Activated CD4-positive, alpha-beta memory T cell treated with anti-CD3 and anti-CD28 coated beads for 36 hours (primary cell): ENCODE measurements around the gene ASCC3. TPM values are rescaled to one million over a fixed set of nuclear protein-coding genes. Genes with fewer than 3 reads are reported as not detected.

Experiments used
- CTCF ChIA-PET: fragments of 350-600 bp; sonication (Branson Sonifier 250); formaldehyde crosslinking; loops from one replicate; lab custom pipeline; 2021; ENCODE audit warnings: antibody characterized with exemption, inconsistent platforms; lab: Charles Lee
- POLR2A ChIA-PET: fragments of 350-600 bp; sonication (Branson Sonifier 250); formaldehyde crosslinking; loops from one replicate; lab custom pipeline; 2021; ENCODE audit warnings: antibody characterized with exemption; lab: Charles Lee
- DNase-seq: peaks from one replicate; pipeline ENCODE4 v3.0.0-alpha.2; 2020
- H3K27ac Mint-ChIP-seq: one replicate; pipeline ENCODE4 v1.8.0; 2021; ENCODE audit warnings: mixed read lengths
- H3K27me3 Mint-ChIP-seq: one replicate; pipeline ENCODE4 v1.8.0; 2021; ENCODE audit warnings: mixed read lengths
- H3K36me3 Mint-ChIP-seq: one replicate; pipeline ENCODE4 v1.8.0; 2021; ENCODE audit warnings: mixed read lengths
- H3K4me1 Mint-ChIP-seq: one replicate; pipeline ENCODE4 v1.8.0; 2021; ENCODE audit warnings: low read depth, mixed read lengths
- H3K4me3 Mint-ChIP-seq: one replicate; pipeline ENCODE4 v1.8.0; 2021; ENCODE audit warnings: mild to moderate bottlenecking, mixed read lengths
- H3K9me3 Mint-ChIP-seq: one replicate; pipeline ENCODE4 v1.8.0; 2021; ENCODE audit warnings: mixed read lengths
- intact Hi-C: fragments of 100-400 bp; cut with micrococcal nuclease; formaldehyde crosslinking; loops from one replicate; pipeline ENCODE4 v1.15.1; 2023
- total RNA-seq, 2 experiments: library from RNA; stranded (reverse); gene quantifications; one replicate each; pipeline ENCODE4 v1.2.3, GENCODE V29; 2021

Gene ASCC3
- total RNA-seq, 2 experiments from 2014 or later: 51.2 to 52.9 TPM

DNA sequence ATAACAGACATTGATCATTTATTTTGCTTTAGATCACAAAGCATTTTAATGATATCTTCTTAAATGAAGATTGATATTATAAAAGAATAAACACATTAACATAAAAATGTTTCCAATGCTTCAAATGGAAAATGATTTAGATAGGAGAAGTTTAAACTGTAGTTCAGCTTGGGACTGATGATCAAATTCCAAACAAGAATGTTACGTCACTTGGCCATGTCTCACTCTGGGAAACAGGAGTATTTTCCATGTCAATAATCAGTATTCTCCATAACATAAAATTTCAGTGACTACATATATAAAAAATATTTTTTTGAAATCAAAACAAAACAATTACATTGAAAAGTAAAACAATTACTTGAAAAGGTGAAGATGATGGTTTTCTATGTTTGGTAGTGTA is 363.5 kb downstream of the ASCC3 start:
- no peaks in the 10 kb centered on the region for H3K4me1 Mint-ChIP-seq
- no peak overlapping the region for H3K27ac Mint-ChIP-seq
- CTCF ChIA-PET: no interaction called here
- DNase-seq: no peak
- no peaks in the 10 kb centered on the region for H3K9me3 Mint-ChIP-seq
- H3K36me3 Mint-ChIP-seq: peaks cover 26% of the 10 kb centered on the region
- intact Hi-C loops: no loop called here
- H3K4me3 Mint-ChIP-seq: no peak overlapping the region
- POLR2A ChIA-PET: no interaction called here
- no peaks in the 10 kb centered on the region for H3K27me3 Mint-ChIP-seq

DNA sequence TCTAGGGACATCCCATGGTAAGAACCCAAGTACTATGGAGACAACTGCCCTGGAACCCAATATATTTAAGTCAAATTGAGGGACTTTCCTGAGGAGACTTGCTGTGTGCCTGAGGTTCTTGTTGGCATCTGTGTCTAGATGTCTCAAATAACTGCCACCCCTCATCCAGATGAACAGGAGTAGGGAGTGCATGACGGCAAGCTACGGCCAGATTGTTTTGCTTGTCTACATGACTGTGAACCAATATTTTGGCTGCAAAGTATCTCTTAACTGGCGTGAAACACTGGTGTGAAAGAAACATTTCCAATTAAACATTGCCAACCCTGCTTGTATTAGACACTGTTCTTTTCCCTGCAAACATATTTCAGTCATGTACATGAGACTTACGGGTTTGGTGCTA is 364.0 kb downstream of the ASCC3 start:
- no peak overlapping the region for H3K27ac Mint-ChIP-seq
- no peaks in the 10 kb centered on the region for H3K9me3 Mint-ChIP-seq
- no peaks in the 10 kb centered on the region for H3K27me3 Mint-ChIP-seq
- no peaks in the 10 kb centered on the region for H3K4me1 Mint-ChIP-seq
- intact Hi-C loops: no loop called here
- peaks cover 29% of the 10 kb centered on the region for H3K36me3 Mint-ChIP-seq
- ChIA-PET POLR2A (no interaction called here), CTCF (no interaction called here)
- no peak overlapping the region for H3K4me3 Mint-ChIP-seq
- no peak for DNase-seq

DNA sequence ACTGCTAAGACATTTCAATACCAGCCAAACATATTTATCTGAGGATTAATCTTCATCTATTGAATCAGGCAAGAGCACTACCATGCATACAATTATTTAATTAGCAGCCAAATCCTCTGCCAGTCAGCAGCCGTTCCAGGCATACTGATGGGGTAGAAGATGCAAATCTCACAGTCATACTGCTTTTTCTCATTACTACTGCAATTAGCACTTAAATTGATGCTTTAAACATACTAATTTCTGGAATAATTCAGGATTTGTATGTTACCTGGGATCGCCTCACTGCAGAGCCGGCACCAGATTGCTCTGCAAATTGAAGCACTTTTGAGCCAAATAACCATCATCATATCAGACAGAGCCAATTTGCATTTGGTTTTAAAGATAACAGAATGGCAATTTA is 366.5 kb downstream of the ASCC3 start:
- H3K27ac Mint-ChIP-seq: no peak overlapping the region
- H3K9me3 Mint-ChIP-seq: no peaks in the 10 kb centered on the region
- ChIA-PET POLR2A (no interaction called here), CTCF (no interaction called here)
- intact Hi-C loops: no loop called here
- no peaks in the 10 kb centered on the region for H3K4me1 Mint-ChIP-seq
- H3K36me3 Mint-ChIP-seq: peaks cover 49% of the 10 kb centered on the region
- DNase-seq: no peak
- no peaks in the 10 kb centered on the region for H3K27me3 Mint-ChIP-seq
- no peak overlapping the region for H3K4me3 Mint-ChIP-seq

DNA sequence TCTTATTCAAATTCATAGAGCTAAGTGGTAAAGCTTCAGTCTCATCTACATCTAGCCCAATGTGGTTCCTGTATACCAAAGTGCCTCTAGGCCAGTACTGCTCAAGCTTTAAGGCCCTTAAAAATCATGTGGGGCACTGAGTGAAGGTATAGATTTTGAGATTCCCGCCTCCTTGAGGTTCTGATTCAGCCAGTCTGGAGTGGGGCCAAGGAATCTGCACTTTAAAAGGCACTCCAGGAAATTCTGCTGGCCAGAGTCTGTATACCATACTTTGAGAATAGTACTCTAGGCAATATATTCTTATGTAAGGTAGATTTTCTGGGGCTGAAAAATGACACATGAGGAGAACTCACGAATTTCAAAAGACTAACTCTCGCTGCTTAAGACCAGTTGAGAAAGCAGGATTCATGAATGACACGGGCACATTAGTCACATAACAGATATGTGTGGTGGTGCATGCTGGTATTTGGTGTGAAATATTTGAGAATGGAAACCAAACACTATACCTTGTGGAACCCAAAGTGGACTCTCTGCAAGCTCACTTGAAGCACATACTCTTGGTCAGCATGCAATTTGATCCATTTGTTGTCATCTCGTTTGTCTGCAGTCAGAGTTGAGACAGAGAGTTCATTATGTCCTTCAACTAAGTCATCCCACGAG is 368.8 kb downstream of the ASCC3 start:
- H3K4me3 Mint-ChIP-seq: no peak overlapping the region
- no peaks in the 10 kb centered on the region for H3K27me3 Mint-ChIP-seq
- CTCF ChIA-PET: no interaction called here
- DNase-seq: no peak
- H3K27ac Mint-ChIP-seq: no peak overlapping the region
- POLR2A ChIA-PET: no interaction called here
- intact Hi-C loops: no loop called here
- no peaks in the 10 kb centered on the region for H3K9me3 Mint-ChIP-seq
- no peaks in the 10 kb centered on the region for H3K4me1 Mint-ChIP-seq
- H3K36me3 Mint-ChIP-seq: peaks cover 57% of the 10 kb centered on the region

DNA sequence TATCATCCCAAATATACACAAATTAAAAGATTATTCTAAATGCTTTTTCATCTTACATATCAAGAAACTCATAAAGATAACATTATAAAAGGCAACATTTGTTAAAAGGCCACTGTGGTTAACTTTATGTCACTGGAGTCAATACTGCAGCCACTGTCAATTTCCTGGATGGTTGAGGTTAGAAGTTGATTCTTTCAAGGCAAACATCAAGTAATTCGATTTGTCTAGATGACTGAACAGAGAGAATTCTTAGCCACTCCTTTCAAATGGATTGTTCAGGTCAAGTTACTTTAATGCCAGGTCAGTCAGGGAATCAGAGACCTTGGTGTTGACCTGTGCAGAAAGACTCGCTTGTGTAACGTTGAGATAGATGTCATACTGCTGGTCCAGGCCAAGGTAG is 372.0 kb downstream of the ASCC3 start:
- Mint-ChIP-seq H3K36me3 (peaks cover 43% of the 10 kb centered on the region), H3K27me3 (no peaks in the 10 kb centered on the region), H3K27ac (no peak overlapping the region), H3K9me3 (no peaks in the 10 kb centered on the region), H3K4me1 (no peaks in the 10 kb centered on the region), H3K4me3 (no peak overlapping the region)
- ChIA-PET POLR2A (no interaction called here), CTCF (no interaction called here)
- DNase-seq: no peak
- intact Hi-C loops: no loop called here

DNA sequence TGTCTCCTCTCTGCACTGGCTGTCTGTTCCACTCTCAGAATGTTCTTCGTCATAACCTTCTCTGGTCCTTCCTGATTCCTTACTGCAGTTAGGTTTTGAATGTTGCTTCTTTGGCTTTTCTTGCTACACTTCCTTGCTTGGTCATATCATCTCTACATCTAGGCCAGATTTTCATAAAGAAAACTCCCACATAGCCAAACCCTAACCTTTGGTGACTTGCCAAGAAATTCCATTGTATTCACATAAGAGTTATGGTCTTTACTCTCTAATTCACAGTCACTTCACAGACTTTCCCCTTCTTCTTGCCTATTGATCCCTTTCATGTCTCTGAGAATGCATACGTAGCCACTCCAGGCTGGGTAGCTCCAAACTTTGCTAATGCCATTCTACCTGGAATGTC is 374.5 kb downstream of the ASCC3 start:
- Mint-ChIP-seq H3K9me3 (no peaks in the 10 kb centered on the region), H3K36me3 (peaks cover 25% of the 10 kb centered on the region), H3K4me1 (no peaks in the 10 kb centered on the region), H3K27me3 (no peaks in the 10 kb centered on the region), H3K27ac (no peak overlapping the region), H3K4me3 (no peak overlapping the region)
- ChIA-PET POLR2A (no interaction called here), CTCF (no interaction called here)
- DNase-seq: no peak
- intact Hi-C loops: no loop called here

DNA sequence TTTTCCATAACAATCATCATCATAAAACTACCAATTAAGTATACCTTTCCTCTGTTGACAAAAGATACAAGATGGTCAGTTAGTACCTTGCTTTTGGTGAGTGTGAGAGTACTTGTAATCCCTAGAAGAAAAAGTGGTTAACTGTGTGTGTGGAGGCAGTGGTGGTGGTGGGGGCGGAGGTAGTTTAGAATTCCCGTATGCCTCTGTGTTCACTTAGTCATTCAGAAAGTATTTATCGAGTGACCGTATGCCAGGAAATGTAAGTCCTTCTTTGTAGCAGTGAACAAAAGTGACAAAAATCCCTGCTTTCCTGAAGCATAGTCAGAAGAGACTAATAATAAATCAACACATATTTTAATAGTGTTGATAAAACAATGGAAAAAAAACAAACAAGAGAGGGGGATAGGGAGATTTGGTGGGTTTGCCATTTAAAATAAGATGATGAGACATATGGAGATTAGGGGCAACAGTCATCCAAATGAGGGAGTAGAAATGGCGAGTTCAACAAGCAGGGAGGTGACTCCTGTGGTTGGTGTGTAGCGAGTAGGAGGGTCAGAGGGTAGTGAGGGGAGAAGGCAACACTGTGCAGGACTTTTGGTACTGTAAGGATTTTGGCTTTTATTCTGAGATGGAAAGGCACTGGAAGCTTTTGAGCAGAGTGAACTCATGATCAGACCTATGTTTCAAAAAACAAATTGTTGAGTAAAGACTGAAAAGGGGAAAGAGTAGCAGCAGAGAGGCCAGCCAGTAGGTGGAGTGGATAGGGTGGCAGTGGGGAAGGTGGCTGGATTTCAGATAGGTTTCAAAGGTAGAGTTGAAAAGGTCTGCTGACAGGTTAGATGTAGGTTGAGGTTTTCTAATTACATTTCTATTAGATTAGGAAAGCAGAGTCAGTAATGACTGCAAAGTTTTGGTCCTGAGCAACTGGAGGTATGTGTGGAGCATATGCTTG is 376.1 kb downstream of the ASCC3 start:
- ChIA-PET CTCF (no interaction called here), POLR2A (no interaction called here)
- Mint-ChIP-seq H3K36me3 (peaks cover 14% of the 10 kb centered on the region), H3K4me1 (no peaks in the 10 kb centered on the region), H3K9me3 (no peaks in the 10 kb centered on the region), H3K4me3 (no peak overlapping the region), H3K27me3 (peaks cover 2% of the 10 kb centered on the region), H3K27ac (no peak overlapping the region)
- peak; percentile 14 for DNase-seq
- intact Hi-C loops: no loop called here

DNA sequence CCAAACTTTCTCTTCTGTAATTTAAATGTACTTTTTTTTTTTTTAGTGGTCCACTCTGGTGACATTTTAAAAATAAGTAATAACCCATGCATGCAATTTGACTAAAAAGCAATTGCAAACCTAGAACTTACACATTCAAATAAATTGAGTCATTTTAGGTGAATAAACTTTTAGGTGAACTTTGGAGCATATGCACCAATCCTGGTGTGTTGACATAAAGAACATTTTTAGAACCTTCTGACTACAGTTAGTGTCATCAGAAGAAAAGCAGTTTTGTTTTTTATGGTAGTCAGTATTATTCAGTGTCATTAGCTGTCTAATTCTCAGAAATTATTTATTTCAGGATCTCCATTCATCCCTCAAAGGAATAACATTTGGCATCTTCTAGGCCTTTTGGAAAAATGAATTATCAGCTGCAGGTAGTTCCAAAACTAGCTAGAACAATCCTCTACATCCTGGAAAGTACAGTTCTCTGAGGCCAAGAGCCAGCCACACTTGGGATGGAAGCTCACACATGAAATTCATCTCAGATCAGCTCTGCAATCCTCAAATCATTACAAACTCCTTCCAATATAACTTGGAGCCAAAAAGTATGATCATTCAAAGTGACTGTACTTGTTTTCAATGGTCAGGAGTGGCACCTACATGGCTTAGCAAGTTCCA is 378.0 kb downstream of the ASCC3 start:
- Mint-ChIP-seq H3K4me1 (no peaks in the 10 kb centered on the region), H3K4me3 (no peak overlapping the region), H3K27ac (no peak overlapping the region), H3K9me3 (peaks cover 4% of the 10 kb centered on the region), H3K27me3 (peaks cover 5% of the 10 kb centered on the region), H3K36me3 (no peaks in the 10 kb centered on the region)
- intact Hi-C loops: no loop called here
- DNase-seq: no peak
- POLR2A ChIA-PET: interaction anchor here (0.6 kb wide), 1 partner anchor 273 kb away, joined by 4 read pairs; no protein-coding TSS in a partner anchor
- CTCF ChIA-PET: interaction anchor here (0.7 kb wide), 1 partner anchor 11 kb away, joined by 3 read pairs; no protein-coding TSS in a partner anchor

DNA sequence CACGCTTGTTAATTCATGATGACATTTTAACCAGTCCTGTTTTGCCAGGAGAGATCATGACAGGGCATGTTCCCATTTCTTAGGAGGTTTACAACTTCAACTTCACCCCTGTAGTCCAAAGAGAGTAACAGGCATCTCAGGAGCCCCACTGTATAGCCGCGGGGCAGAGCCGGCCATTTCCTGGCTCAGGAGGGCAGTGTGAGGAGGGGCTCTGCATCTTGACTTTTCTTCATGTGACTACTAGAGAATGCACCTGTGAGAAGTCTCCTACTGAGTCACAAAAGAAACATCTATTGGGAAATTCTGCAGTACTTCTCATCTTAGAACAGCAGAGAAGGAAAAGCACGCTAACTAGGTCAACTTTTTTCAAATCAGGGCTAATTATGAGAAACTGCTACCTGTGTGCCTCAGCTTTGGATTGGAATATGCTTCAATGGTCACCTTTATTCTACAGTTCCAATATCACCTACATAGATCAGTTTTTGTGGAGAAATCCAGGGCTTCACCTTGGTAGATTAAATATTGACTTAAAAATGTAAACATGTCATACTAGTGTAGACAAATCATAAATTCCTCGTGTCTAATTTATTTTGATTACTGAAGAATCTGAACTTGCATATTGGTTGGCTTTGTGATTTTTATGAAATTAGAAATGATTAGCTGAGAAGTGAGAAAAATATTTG is 387.8 kb downstream of the ASCC3 start:
- Mint-ChIP-seq H3K9me3 (no peaks in the 10 kb centered on the region), H3K36me3 (no peaks in the 10 kb centered on the region), H3K27me3 (peaks cover 31% of the 10 kb centered on the region), H3K4me1 (no peaks in the 10 kb centered on the region), H3K4me3 (no peak overlapping the region), H3K27ac (no peak overlapping the region)
- intact Hi-C loops: no loop called here
- ChIA-PET POLR2A (no interaction called here), CTCF (no interaction called here)
- DNase-seq: no peak

DNA sequence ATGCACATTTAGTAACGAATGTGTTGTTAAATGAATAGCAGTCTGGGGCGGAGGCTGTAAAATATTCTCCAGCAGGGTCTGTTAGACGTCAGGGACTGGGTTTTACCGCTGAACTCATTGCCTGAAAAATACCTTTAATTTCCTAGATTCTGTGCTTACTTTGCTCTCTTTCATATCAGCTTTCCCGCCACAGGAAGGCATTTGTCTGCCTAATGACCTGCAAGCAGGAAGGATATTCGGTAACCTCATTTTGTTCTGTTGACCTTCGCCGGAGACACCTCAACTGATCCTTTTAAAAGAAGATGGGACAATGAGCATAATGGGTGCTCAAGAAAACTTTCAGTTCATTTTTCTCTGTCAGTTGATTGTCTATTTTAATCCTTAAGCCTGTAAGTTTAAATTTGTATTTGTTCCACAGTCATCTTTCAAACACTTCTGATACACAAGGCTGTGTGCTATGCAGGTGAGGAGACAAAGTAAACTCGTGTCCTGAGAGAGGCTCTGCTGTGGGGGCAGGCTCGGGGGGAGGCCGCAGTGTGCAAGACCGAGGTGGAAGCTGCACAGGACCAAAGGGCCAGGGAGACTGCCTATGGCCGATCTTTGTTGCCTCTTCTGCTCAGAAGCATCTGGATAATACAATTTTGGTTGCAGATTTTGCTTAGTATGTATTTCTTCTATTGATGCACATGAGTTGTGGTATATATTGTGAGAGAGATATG is 389.0 kb downstream of the ASCC3 start:
- H3K4me1 Mint-ChIP-seq: no peaks in the 10 kb centered on the region
- DNase-seq: no peak
- peaks cover 33% of the 10 kb centered on the region for H3K27me3 Mint-ChIP-seq
- no peaks in the 10 kb centered on the region for H3K9me3 Mint-ChIP-seq
- H3K36me3 Mint-ChIP-seq: no peaks in the 10 kb centered on the region
- H3K27ac Mint-ChIP-seq: no peak overlapping the region
- intact Hi-C loops: no loop called here
- ChIA-PET POLR2A (no interaction called here), CTCF (interaction anchor here (0.6 kb wide), 2 partner anchors 7 to 10 kb away, joined by 3 read pairs; no protein-coding TSS in a partner anchor)
- no peak overlapping the region for H3K4me3 Mint-ChIP-seq

DNA sequence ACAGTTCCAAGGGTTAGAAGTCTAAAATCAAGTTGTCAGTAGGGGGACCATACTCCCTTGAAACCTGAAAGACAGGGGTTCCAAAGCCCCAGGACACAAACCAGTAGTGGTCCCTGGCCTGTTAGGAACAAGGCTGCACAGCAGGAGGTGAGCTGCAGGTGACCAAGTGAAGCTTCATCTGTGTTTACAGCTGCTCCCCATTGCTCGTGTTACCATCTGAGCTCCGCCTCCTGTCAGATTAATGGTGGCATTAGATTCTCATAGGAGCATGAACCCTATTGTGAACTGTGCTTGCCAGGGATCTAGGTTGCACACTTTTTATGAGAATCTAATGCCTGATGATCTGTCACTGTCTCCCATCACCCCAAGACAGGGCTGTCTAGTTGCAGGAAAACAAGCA is 391.1 kb downstream of the ASCC3 start:
- Mint-ChIP-seq H3K36me3 (no peaks in the 10 kb centered on the region), H3K27me3 (peaks cover 36% of the 10 kb centered on the region), H3K9me3 (no peaks in the 10 kb centered on the region), H3K4me1 (no peaks in the 10 kb centered on the region), H3K27ac (no peak overlapping the region), H3K4me3 (no peak overlapping the region)
- CTCF ChIA-PET: no interaction called here
- POLR2A ChIA-PET: no interaction called here
- no peak for DNase-seq
- intact Hi-C loops: no loop called here
